A673 (cell line): Measurements from ENCODE around the gene CAPN11.

Source experiments
- CTCF ChIP-seq: fragments of 300-800, 200-600 bp; sonication (generic); conservative IDR thresholded peaks from 2 replicates; pipeline ENCODE4 v1.5.1; 2017; ENCODE audit warnings: low read depth, mild to moderate bottlenecking, antibody characterized with exemption, low read length, moderate library complexity, mixed read lengths
- EZH2 ChIP-seq: fragments of 200-600 bp; sonication (generic); IDR thresholded peaks from 2 replicates; pipeline ENCODE4 v1.6.1; 2017; ENCODE audit warnings: borderline replicate concordance, low read depth, mild to moderate bottlenecking, mixed read lengths, antibody characterized with exemption, low read length; ENCODE audit not compliant: poor library complexity, severe bottlenecking

- TF ChIP-seq CTCF (no peak), EZH2 (no peak)
Measured at GRCh38 chr6:44198684-44199083, 40.1 kb downstream of the CAPN11 start.
